NCI-H146 treated with DMSO at 0.1 percent for 48 hours (cell line): ENCODE data around the gene DAAM1.

Source experiments
- DNase-seq: peaks from one replicate; lab custom pipeline; 2025; ENCODE audit not compliant: unreplicated experiment; lab: John Stamatoyannopoulos, UW

DAAM1 gene

GRCh38 chr14:59254146-59254910 is 65.9 kb downstream of the DAAM1 start:
- DNase-seq = no peak

DNA sequence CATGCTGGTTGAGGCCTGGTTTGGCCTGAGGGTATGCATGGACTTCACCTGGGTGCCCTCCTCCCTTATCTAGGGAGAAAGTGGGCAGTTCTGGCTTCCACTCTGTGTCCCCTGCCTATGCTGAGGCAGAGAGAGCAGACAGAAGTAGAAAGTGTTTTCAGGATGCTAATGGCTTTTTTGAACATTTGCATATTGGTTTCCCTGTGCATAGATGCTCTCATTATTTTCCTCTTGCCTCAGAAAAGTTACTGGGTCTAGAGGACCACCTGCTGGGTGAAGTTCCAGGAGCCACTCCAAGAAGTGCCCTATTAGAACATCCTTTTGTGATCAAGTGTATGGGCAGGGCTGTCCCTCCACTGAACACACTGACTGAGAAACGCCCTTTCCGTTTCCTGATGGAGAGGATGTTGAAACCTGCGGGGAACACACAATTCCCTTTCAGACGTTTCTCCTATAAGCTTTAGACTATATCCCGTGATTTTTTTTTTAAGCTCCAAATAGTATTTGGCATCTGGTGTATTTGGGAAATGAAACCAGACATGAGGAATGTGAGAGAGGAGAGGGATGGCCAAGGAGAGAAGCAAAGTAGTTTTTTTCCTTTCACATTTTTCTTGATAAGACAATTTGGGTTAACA is 66.6 kb downstream of the DAAM1 start:
- DNase-seq = no peak

- no peak for DNase-seq
Measured at GRCh38 chr14:59256331-59256730, 67.9 kb downstream of the DAAM1 start.

GRCh38 chr14:59261334-59261733 is 72.9 kb downstream of the DAAM1 start:
- DNase-seq = no peak

- DNase-seq = no peak
Measured at GRCh38 chr14:59262717-59263454, 74.4 kb downstream of the DAAM1 start.

GRCh38 chr14:59265808-59266207 is 77.3 kb downstream of the DAAM1 start:
- DNase-seq = no peak

DNA sequence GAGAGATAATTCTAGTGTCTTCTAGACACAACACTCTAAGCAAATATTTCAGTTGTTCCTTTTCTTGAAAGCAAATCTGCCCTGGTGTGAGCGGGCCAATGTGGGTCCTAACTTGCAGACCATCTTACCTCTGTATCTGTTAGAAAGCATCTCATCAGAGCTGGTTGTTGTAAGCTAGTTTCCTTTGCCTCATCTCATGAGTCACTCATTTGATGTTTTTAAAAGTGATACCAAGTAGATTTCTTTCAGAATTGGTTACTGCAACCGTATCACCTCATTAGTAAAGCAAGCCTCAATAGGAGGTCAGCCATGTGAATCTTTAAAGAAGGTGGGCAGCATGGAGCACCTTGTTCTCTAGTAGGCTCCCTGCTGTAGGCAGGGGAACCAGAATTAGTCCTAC is 78.6 kb downstream of the DAAM1 start:
- DNase-seq = no peak

GRCh38 chr14:59268011-59268410 is 79.5 kb downstream of the DAAM1 start:
- no peak for DNase-seq

- DNase-seq = no peak
Measured at GRCh38 chr14:59268858-59269257, 80.4 kb downstream of the DAAM1 start.

DNA sequence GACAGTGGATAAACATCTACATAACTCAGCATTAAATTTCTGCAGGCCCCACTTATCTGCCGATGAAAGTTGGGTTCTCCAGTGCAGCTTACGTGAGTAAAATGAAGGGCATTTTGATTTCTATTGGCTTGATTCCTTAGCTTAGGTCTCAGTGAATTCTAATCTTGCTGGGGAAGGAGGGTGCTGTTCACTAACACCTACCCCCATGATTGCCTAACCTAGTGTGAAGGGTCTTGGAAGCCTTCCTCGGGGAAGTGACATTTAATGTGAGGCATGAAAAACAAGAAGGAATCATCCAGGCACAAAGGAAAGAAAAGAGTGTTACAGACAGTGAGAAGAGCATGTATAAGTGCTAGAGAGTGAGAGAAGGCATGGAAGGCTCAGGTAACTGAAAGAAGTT is 81.0 kb downstream of the DAAM1 start:
- no peak for DNase-seq

GRCh38 chr14:59271256-59271655 is 82.8 kb downstream of the DAAM1 start:
- no peak for DNase-seq

GRCh38 chr14:59271734-59272133 is 83.3 kb downstream of the DAAM1 start:
- DNase-seq = no peak

DNA sequence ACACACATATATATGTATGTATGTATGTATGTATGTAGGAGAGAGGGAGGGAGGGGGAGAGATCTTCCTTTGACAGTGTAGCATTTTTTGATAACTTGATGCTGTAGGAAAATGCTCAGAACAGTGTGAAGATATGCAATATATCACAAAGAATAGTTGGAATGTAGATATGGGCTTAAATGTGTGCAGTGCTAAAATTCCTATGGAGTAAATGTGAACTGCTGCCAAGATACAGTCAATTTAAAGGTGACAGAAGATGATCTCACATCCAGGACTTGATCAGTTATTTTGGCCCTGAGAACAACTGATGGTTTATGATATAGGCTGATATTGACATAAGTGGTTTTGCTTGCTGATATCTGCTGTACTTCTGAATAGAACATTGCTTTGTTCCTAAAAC is 84.2 kb downstream of the DAAM1 start:
- DNase-seq = no peak

DNA sequence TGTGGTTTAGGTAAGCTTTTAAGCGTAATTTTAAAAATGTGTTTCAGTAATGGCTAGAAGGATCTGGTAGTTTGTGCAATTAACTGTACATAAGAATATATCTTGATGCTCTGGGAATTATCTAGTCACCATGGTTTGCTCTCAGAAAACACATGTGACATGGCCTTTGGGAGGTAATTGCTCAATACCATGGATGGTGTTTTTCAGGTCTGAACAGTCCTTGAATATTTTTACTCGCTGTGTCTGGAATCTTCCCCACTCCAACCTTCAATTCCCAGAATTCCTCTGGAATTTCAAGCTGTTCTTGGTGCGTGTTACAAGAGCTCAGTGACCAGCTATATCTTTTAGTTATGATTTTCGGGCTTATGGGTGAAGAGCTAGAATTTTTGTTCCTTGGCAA is 85.3 kb downstream of the DAAM1 start:
- no peak for DNase-seq

DNA sequence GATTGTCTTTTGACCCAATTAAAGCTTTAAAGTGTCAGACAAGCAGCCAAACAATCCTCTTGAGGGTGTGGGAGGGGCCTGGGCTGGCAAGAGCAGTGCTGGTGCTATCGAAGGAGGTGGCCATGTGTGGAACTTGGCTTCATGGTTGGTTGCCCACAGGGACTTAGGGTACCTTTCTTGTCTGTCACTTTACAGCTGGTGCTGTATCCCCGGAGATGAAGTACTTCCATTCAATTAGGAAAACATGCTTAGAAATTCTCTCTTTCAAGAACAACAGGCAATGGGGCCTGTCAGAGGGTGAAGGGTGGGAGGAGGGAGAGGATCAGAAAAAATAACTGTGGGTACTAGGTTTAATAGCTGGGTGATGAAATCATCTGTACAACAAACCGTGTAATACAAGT is 86.5 kb downstream of the DAAM1 start:
- no peak for DNase-seq

DNA sequence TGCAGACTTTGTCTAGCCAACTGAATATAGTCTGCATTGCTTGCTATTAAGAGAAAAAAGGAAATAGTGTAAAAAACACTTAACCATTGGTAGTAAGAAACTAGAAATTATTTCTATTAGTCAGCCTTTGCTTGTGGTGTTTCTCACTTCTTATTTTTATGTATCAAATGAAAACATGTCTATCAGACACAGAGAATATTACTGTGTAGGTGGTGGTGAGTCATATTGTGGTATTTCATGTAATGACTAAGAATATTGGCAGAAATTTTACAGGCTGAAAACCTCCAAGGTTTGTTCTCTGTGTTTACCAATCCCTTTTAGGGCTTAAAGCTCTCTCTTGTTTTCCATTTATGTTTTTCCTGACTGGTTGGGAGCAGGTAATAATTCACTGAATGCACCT is 87.2 kb downstream of the DAAM1 start:
- no peak for DNase-seq

- DNase-seq = no peak
Measured at GRCh38 chr14:59276235-59276634, 87.8 kb downstream of the DAAM1 start.

DNA sequence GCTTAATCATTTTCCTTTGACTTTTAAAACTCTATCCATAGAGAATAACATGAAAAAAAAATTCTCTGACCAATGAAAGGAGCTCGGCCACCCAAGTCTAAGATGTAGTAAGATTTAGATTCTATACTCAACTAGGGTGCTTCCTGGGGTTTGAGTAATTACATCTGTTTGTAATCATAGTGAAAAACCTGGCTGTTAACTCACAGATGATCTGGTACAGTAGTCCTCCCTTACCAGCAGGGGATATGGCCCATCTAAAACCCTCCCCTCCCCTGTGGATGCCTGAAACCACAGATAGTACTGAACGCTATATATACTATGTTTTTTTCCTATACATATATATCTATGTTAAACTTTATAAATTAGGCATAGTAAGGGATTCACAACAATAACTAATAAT is 89.2 kb downstream of the DAAM1 start:
- no peak for DNase-seq

DNA sequence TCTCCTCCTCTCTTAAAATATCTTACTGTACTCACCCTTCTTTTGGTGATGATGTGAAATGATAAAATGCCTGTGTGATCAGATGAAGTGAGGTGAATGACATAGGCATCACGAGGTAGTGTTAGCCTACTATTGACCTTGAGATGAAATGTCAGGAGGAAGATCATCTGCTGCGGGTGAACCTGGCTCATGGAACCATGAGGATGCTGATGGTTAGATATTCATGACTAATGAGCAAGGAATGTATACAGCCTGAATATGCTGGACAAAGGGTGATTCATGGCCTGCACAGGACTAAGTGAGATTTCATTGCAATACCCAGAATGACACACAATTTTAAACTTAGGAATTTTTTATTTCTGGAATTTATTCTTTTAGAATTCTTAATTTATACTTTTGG is 89.6 kb downstream of the DAAM1 start:
- no peak for DNase-seq

GRCh38 chr14:59280961-59281360 is 92.5 kb downstream of the DAAM1 start:
- no peak for DNase-seq

- DNase-seq = no peak
Measured at GRCh38 chr14:59281609-59282377, 93.3 kb downstream of the DAAM1 start.
